Common myeloid progenitor, CD34-positive (primary cell): ENCODE measurements around the gene MAN1C1.

ENCODE experiments used
- CTCF ChIA-PET: fragments of 350-600 bp; sonication (Branson Sonifier 250); formaldehyde crosslinking; loops from one replicate; lab custom pipeline; 2021; ENCODE audit warnings: antibody characterized with exemption; lab: Charles Lee
- POLR2A ChIA-PET: fragments of 350-600 bp; sonication (Branson Sonifier 250); formaldehyde crosslinking; loops from one replicate; lab custom pipeline; 2021; ENCODE audit warnings: antibody characterized with exemption; lab: Charles Lee
- DNase-seq, 3 donors: peaks; one replicate each; pipeline versions ENCODE4 v3.0.0 to v3.0.0-alpha.2; 2013
- H3K27ac ChIP-seq, 2 experiments: 1 replicate in 1 of 2; 2 replicates in 1 of 2; pipeline ENCODE4 v1.7.0; 2013; ENCODE audit warnings: inconsistent platforms in 2 of 2, low read length in 2 of 2, mild to moderate bottlenecking in 2 of 2, low read depth in 1 of 2, moderate library complexity in 1 of 2; ENCODE audit not compliant: severe bottlenecking in 2 of 2, insufficient read depth in 1 of 2, poor library complexity in 1 of 2
- H3K27me3 ChIP-seq, 5 experiments: replicated peaks in 2 of 5; 1 replicate in 3 of 5; 2 replicates in 2 of 5; pipeline versions ENCODE4 v1.6.1 to v1.7.0; 2013; ENCODE audit warnings: low read length in 4 of 5, mild to moderate bottlenecking in 2 of 5, moderate library complexity in 2 of 5, inconsistent platforms in 1 of 5; ENCODE audit not compliant: insufficient read depth in 5 of 5, control insufficient read depth in 4 of 5
- H3K36me3 ChIP-seq, 4 experiments: 1 replicate in 2 of 4; 2 replicates in 2 of 4; pipeline versions ENCODE4 v1.6.1 to v1.7.0; 2013; ENCODE audit warnings: low read length in 3 of 4, control low read depth in 1 of 4, mild to moderate bottlenecking in 1 of 4; ENCODE audit not compliant: control insufficient read depth in 4 of 4, insufficient read depth in 4 of 4
- H3K4me1 ChIP-seq, 4 experiments: 1 replicate in 3 of 4; 2 replicates in 1 of 4; pipeline versions ENCODE4 v1.6.1 to v1.7.1; 2013; ENCODE audit warnings: low read length in 3 of 4, mild to moderate bottlenecking in 3 of 4, control low read depth in 1 of 4, inconsistent platforms in 1 of 4, moderate library complexity in 1 of 4; ENCODE audit not compliant: control insufficient read depth in 4 of 4, insufficient read depth in 4 of 4; ENCODE audit errors: control extremely low read depth in 1 of 4
- H3K4me3 ChIP-seq, 7 experiments: 1 replicate in 4 of 7; 2 replicates in 3 of 7; pipeline versions ENCODE4 v1.5.1 to v1.7.0; 2013; ENCODE audit warnings: mild to moderate bottlenecking in 7 of 7, low read length in 6 of 7, moderate library complexity in 6 of 7, inconsistent platforms in 2 of 7, low read depth in 2 of 7, control low read depth in 1 of 7; ENCODE audit not compliant: insufficient read depth in 4 of 7, control insufficient read depth in 1 of 7; ENCODE audit errors: extremely low read depth in 1 of 7
- H3K9me3 ChIP-seq, 5 experiments: 1 replicate in 4 of 5; 2 replicates in 1 of 5; pipeline versions ENCODE4 v1.6.1 to v1.7.1; 2013; ENCODE audit warnings: low read length in 4 of 5, mild to moderate bottlenecking in 2 of 5, inconsistent platforms in 1 of 5, low read depth in 1 of 5, moderate library complexity in 1 of 5; ENCODE audit not compliant: control insufficient read depth in 4 of 5, insufficient read depth in 2 of 5; ENCODE audit errors: control extremely low read depth in 1 of 5
- WGBS: methylation state at CpG from one replicate; pipeline ENCODE4 v1.1.5; 2013; ENCODE audit not compliant: insufficient coverage; 5-methylcytosine and 5-hydroxymethylcytosine counted together

The MAN1C1 gene

GRCh38 chr1:25725482-25725881 is 108.9 kb downstream of the MAN1C1 start:
- H3K9me3 ChIP-seq = no peaks in the 10 kb centered on the region
- no peaks in the 10 kb centered on the region for H3K27me3 ChIP-seq
- no peak overlapping the region for H3K4me3 ChIP-seq
- H3K4me1 ChIP-seq = peaks cover 0 to 9% (median 4%) of the 10 kb centered on the region in 4 experiments
- 96% methylated on average over 8 of the region's 8 CpGs for WGBS
- no peak overlapping the region for H3K27ac ChIP-seq
- DNase-seq = no peak
- H3K36me3 ChIP-seq = no peaks in the 10 kb centered on the region
- ChIA-PET POLR2A (no interaction called here), CTCF (interaction anchor here (0.7 to 2.5 kb wide), 6 partner anchors 9 to 205 kb away, joined by 3 to 11 read pairs (median 4); no protein-coding TSS in a partner anchor)

- Histone ChIP-seq H3K4me1 (peaks cover 0 to 18% (median 9%) of the 10 kb centered on the region in 4 experiments), H3K9me3 (no peaks in the 10 kb centered on the region), H3K27me3 (no peaks in the 10 kb centered on the region), H3K36me3 (no peaks in the 10 kb centered on the region), H3K4me3 (no peak overlapping the region), H3K27ac (no peak overlapping the region)
- DNase-seq = no peak
- WGBS = 96% methylated on average over 6 of the region's 8 CpGs
- CTCF ChIA-PET = interaction anchor here (0.7 to 2.7 kb wide), 4 partner anchors 9 to 70 kb away, joined by 3 to 7 read pairs (median 4); no protein-coding TSS in a partner anchor
- POLR2A ChIA-PET = no interaction called here
These were observed 110.5 kb downstream of the MAN1C1 start for GRCh38 chr1:25727088-25727487.

GRCh38 chr1:25727635-25728286 is 111.2 kb downstream of the MAN1C1 start:
- CTCF ChIA-PET = interaction anchor here (0.7 to 2.7 kb wide), 4 partner anchors 9 to 69 kb away, joined by 3 to 7 read pairs (median 4); no protein-coding TSS in a partner anchor
- Histone ChIP-seq H3K9me3 (no peaks in the 10 kb centered on the region), H3K27me3 (no peaks in the 10 kb centered on the region), H3K27ac (no peak overlapping the region), H3K4me3 (no peak overlapping the region), H3K36me3 (no peaks in the 10 kb centered on the region), H3K4me1 (peaks cover 0 to 18% (median 9%) of the 10 kb centered on the region in 4 experiments)
- POLR2A ChIA-PET = interaction anchor here (0.6 kb wide), 1 partner anchor 345 kb away, joined by 5 read pairs; no protein-coding TSS in a partner anchor
- DNase-seq = no peak
- 79% methylated on average over 10 of the region's 12 CpGs for WGBS

GRCh38 chr1:25728301-25728935 is 111.8 kb downstream of the MAN1C1 start:
- no peak for DNase-seq
- H3K4me3 ChIP-seq = no peak overlapping the region
- H3K36me3 ChIP-seq = no peaks in the 10 kb centered on the region
- POLR2A ChIA-PET = interaction anchor here (0.6 kb wide), 1 partner anchor 345 kb away, joined by 5 read pairs; no protein-coding TSS in a partner anchor
- H3K27ac ChIP-seq = no peak overlapping the region
- WGBS = 88% methylated on average over 11 of the region's 11 CpGs
- CTCF ChIA-PET = interaction anchor here (2.1 to 2.7 kb wide), 2 partner anchors 8 to 20 kb away, joined by 4 to 7 read pairs; no protein-coding TSS in a partner anchor
- H3K9me3 ChIP-seq = no peaks in the 10 kb centered on the region
- H3K4me1 ChIP-seq = peaks cover 0 to 18% (median 9%) of the 10 kb centered on the region in 4 experiments
- no peaks in the 10 kb centered on the region for H3K27me3 ChIP-seq

GRCh38 chr1:25729045-25729444 is 112.5 kb downstream of the MAN1C1 start:
- CTCF ChIA-PET = interaction anchor here (0.7 kb wide), 1 partner anchor 51 kb away, joined by 3 read pairs; no protein-coding TSS in a partner anchor
- no peaks in the 10 kb centered on the region for H3K36me3 ChIP-seq
- no peaks in the 10 kb centered on the region for H3K27me3 ChIP-seq
- peaks cover 0 to 18% (median 9%) of the 10 kb centered on the region in 4 experiments for H3K4me1 ChIP-seq
- H3K9me3 ChIP-seq = no peaks in the 10 kb centered on the region
- 98% methylated on average over 4 of the region's 4 CpGs for WGBS
- no peak for DNase-seq
- no peak overlapping the region for H3K4me3 ChIP-seq
- POLR2A ChIA-PET = no interaction called here
- H3K27ac ChIP-seq = no peak overlapping the region

- peak in 1 of 3 donors; percentile 13 for DNase-seq
- Histone ChIP-seq H3K4me3 (no peak overlapping the region), H3K4me1 (peaks cover 0 to 18% (median 9%) of the 10 kb centered on the region in 4 experiments), H3K27ac (no peak overlapping the region), H3K27me3 (no peaks in the 10 kb centered on the region), H3K36me3 (no peaks in the 10 kb centered on the region), H3K9me3 (no peaks in the 10 kb centered on the region)
- WGBS = 89% methylated on average over 8 of the region's 12 CpGs
- POLR2A ChIA-PET = no interaction called here
- CTCF ChIA-PET = interaction anchor here (0.6 to 1.0 kb wide), 3 partner anchors 50 to 361 kb away, joined by 3 read pairs; partner anchors contain the start of gene LDLRAP1
These were observed 113.4 kb downstream of the MAN1C1 start for GRCh38 chr1:25729790-25730644.
